Transverse colon (tissue), 4 donors: ENCODE results near the gene CBX6. TPM values are rescaled to one million over a fixed set of nuclear protein-coding genes. Genes with fewer than 3 reads are reported as not detected.

Source experiments
- DNase-seq: peaks from one replicate; pipeline ENCODE4 v3.0.0-alpha.2; 2019
- H3K27ac ChIP-seq, 4 donors: fragments of 200-600 bp; sonication (generic); 2 replicates each; pipeline ENCODE4 v1.5.1; 2016 to 2018; ENCODE audit warnings: inconsistent platforms in 4 of 4
- H3K27me3 ChIP-seq: fragments of 200-600 bp; sonication (generic); 2 replicates; pipeline ENCODE4 v1.5.1; 2017; ENCODE audit warnings: inconsistent platforms
- H3K36me3 ChIP-seq, 4 donors: fragments of 200-600 bp; sonication (generic); 2 replicates each; pipeline ENCODE4 v1.5.1; 2017 to 2019; ENCODE audit warnings: inconsistent platforms in 4 of 4
- H3K4me1 ChIP-seq, 4 donors: fragments of 200-600 bp; sonication (generic); 2 replicates each; pipeline ENCODE4 v1.5.1; 2017 to 2020; ENCODE audit warnings: inconsistent platforms in 4 of 4
- H3K4me3 ChIP-seq, 4 donors: fragments of 200-600 bp; sonication (generic); 1 replicate in 1 of 4; 2 replicates in 3 of 4; pipeline versions ENCODE4 v1.5.1 to v1.6.1; 2017 to 2019; ENCODE audit warnings: inconsistent platforms in 4 of 4
- H3K9me3 ChIP-seq, 2 donors: fragments of 200-600 bp; sonication (generic); 2 replicates each; pipeline ENCODE4 v1.5.1; 2017 to 2019; ENCODE audit warnings: inconsistent platforms in 2 of 2
- CTCF ChIP-seq, 5 experiments: fragments of 200-600 bp in 3 of 5; fragments of 450-650 bp in 2 of 5; sonication (generic) in 3 of 5; IDR thresholded peaks; 1 replicate in 2 of 5; 2 replicates in 3 of 5; pipeline ENCODE4 v1.5.1; 2016 to 2017; ENCODE audit warnings: antibody characterized with exemption in 5 of 5, inconsistent platforms in 3 of 5, mild to moderate bottlenecking in 2 of 5, moderate library complexity in 1 of 5
- EP300 ChIP-seq: sonication (generic); formaldehyde crosslinking; IDR thresholded peaks from one replicate; pipeline ENCODE4 v1.6.1; 2017; ENCODE audit warnings: antibody characterized with exemption, low read depth
- POLR2A ChIP-seq: fragments of 450-650 bp; IDR thresholded peaks from one replicate; pipeline ENCODE4 v1.6.1; 2016; ENCODE audit warnings: antibody characterized with exemption, mild to moderate bottlenecking, moderate library complexity
- POLR2AphosphoS5 ChIP-seq, 3 donors: sonication (generic); formaldehyde crosslinking; IDR thresholded peaks; one replicate each; pipeline ENCODE4 v1.6.1; 2016; ENCODE audit warnings: antibody characterized with exemption in 3 of 3
- WGBS, 2 donors: methylation state at CpG; one replicate each; pipeline ENCODE4 v1.1.5; 2018; ENCODE audit warnings: low coverage in 1 of 2; 5-methylcytosine and 5-hydroxymethylcytosine counted together
- in situ Hi-C, 4 donors: fragments of 200-750 bp; cut with MboI; loops; one replicate each; pipeline versions ENCODE4 v1.15.0 to v1.15.1; 2017; ENCODE audit warnings: low sequenced_read_pairs in 3 of 4, low pct_ligation_motif_present in 1 of 4, low pct_unique_long_range_greater_than_20kb in 1 of 4
- intact Hi-C: fragments of 100-400 bp; cut with DNase I; formaldehyde crosslinking; loops from one replicate; pipeline ENCODE4 v1.15.1; 2023; ENCODE audit warnings: low total_unique reads
- total RNA-seq, 4 donors: library from RNA; depleted of rRNA; stranded (reverse); fragments of >200 nt; gene quantifications; one replicate each; pipeline ENCODE4 v1.1.0, GENCODE V29; 2016

The CBX6 gene
- total RNA-seq, 4 donors from 2014 or later: 14.5 to 42.6 (median 22.1) TPM

- H3K4me1 ChIP-seq: peaks cover 17 to 44% (median 22%) of the 10 kb centered on the region in 4 donors
- in situ Hi-C loops: loop anchor here (10.0 to 25.0 kb wide), 3 partner anchors 134 to 254 kb away; no protein-coding TSS in a partner anchor
- peaks cover 36% of the 10 kb centered on the region for H3K27me3 ChIP-seq
- no peak for DNase-seq
- WGBS, 2 donors: 10% methylated on average over 2 of the region's 2 CpGs; no CpG with 5 or more reads in 1 of the 2 donors
- TF ChIP-seq POLR2AphosphoS5 (IDR thresholded peaks at IDR 0.05) (no peak), CTCF (IDR thresholded peaks at IDR 0.05) (no peak), POLR2A (no peak), EP300 (no peak)
- intact Hi-C loops: no loop called here
- H3K27ac ChIP-seq: peak overlapping the region; percentile 82 to 95 (median 90)
- peak overlapping the region; percentile 54 to 71 (median 64) for H3K4me3 ChIP-seq
- H3K9me3 ChIP-seq: no peaks in the 10 kb centered on the region
- no peaks in the 10 kb centered on the region for H3K36me3 ChIP-seq
These were observed 1.1 kb downstream of the CBX6 start for GRCh38 chr22:38870791-38871359.

GRCh38 chr22:38870312-38870741 lies 1.7 kb downstream of the CBX6 start:
- H3K36me3 ChIP-seq: no peaks in the 10 kb centered on the region
- TF ChIP-seq EP300: no peak
- TF ChIP-seq POLR2AphosphoS5 (IDR thresholded peaks at IDR 0.05): peak in 1 of 3 donors; percentile 29
- TF ChIP-seq CTCF (IDR thresholded peaks at IDR 0.05): peak; percentile 85 to 94 (median 89)
- no peak for TF ChIP-seq POLR2A
- no peaks in the 10 kb centered on the region for H3K9me3 ChIP-seq
- peaks cover 18 to 49% (median 27%) of the 10 kb centered on the region in 4 donors for H3K4me1 ChIP-seq
- intact Hi-C loops (no loop called here), in situ Hi-C loops (loop anchor here (10.0 to 25.0 kb wide), 3 partner anchors 134 to 254 kb away; no protein-coding TSS in a partner anchor)
- H3K4me3 ChIP-seq: peak overlapping the region in 3 of 4 donors; percentile 3 to 71 (median 54)
- H3K27me3 ChIP-seq: peaks cover 36% of the 10 kb centered on the region
- peak overlapping the region; percentile 82 to 95 (median 90) for H3K27ac ChIP-seq
- peak; percentile 93 for DNase-seq
- WGBS, 2 donors: 0 to 1% methylated on average over 4 to 12 of the region's 12 CpGs

GRCh38 chr22:38869663-38870062 lies 2.4 kb downstream of the CBX6 start:
- H3K27me3 ChIP-seq: peaks cover 31% of the 10 kb centered on the region
- in situ Hi-C loops: loop anchor here (10.0 to 25.0 kb wide), 4 partner anchors 135 to 255 kb away; no protein-coding TSS in a partner anchor
- H3K9me3 ChIP-seq: no peaks in the 10 kb centered on the region
- intact Hi-C loops: loop anchor here (5.0 to 10.0 kb wide), 3 partner anchors 105 to 265 kb away; partner anchors contain the start of gene APOBEC3B
- DNase-seq: no peak
- no peaks in the 10 kb centered on the region for H3K36me3 ChIP-seq
- peaks cover 22 to 56% (median 34%) of the 10 kb centered on the region in 4 donors for H3K4me1 ChIP-seq
- no peak overlapping the region for H3K4me3 ChIP-seq
- TF ChIP-seq POLR2AphosphoS5 (IDR thresholded peaks at IDR 0.05) (no peak), CTCF (IDR thresholded peaks at IDR 0.05) (no peak), EP300 (no peak), POLR2A (no peak)
- WGBS, 2 donors: 77% methylated on average over 3 of the region's 3 CpGs; no CpG with 5 or more reads in 1 of the 2 donors
- no peak overlapping the region for H3K27ac ChIP-seq

DNA sequence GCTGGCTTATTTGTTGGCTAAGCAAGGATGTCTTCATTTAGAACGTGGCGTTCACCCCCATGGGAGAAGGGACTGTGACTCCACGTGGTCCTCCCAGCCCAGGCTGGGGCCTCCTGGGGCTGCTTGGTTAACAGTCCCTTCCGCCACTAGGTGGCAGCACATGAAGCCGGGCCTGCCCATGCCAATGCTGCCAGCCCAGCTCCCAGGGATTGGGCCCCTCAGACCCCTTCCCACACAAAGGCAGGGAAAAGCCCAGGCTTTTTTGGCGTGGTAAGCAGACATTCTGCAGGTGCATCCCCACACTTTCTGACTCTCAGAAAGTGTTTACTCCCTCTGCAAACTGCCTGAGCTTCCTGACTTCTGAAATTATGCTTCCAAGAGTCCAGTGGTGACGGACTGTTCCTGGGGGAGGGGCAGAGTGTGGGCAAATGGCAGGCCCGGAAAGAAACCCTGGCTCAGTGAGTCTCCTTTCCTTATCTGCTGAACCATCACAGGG lies 3.1 kb downstream of the CBX6 start:
- 0 to 8% methylated on average over 2 to 7 of the region's 8 CpGs for WGBS, 2 donors
- Histone ChIP-seq H3K27me3 (peaks cover 26% of the 10 kb centered on the region), H3K36me3 (no peaks in the 10 kb centered on the region), H3K27ac (no peak overlapping the region), H3K4me3 (no peak overlapping the region), H3K9me3 (no peaks in the 10 kb centered on the region), H3K4me1 (peaks cover 27 to 62% (median 39%) of the 10 kb centered on the region in 4 donors)
- intact Hi-C loops: loop anchor here (1.0 to 10.0 kb wide), 4 partner anchors 104 to 266 kb away; partner anchors contain the start of gene APOBEC3B
- peak; percentile 82 for DNase-seq
- in situ Hi-C loops: loop anchor here in 2 of 4 donors (10.0 to 25.0 kb wide), 2 partner anchors 243 to 246 kb away; no protein-coding TSS in a partner anchor
- TF ChIP-seq POLR2AphosphoS5 (IDR thresholded peaks at IDR 0.05): no peak
- TF ChIP-seq CTCF (IDR thresholded peaks at IDR 0.05): peak; percentile 80 to 93 (median 90)
- TF ChIP-seq EP300: no peak
- no peak for TF ChIP-seq POLR2A
